Measurements from ENCODE around the gene MTOR. TPM values are rescaled to one million over a fixed set of nuclear protein-coding genes. Genes with fewer than 3 reads are reported as not detected.

Gene MTOR
- total RNA-seq, 1 donor from 2014 or later = 43.6 TPM

- H3K36me3 Mint-ChIP-seq (ENCODE audit: low read depth, unreplicated experiment) = peaks cover 19% of the 10 kb centered on the region
- Histone ChIP-seq H3K4me1 (ENCODE audit: insufficient read depth, low read length) (no peaks in the 10 kb centered on the region), H3K9ac (ENCODE audit: low read length) (no peak overlapping the region), H3K27ac (ENCODE audit: low read depth, low read length) (no peak overlapping the region), H2AFZ (ENCODE audit: low read depth, low read length) (no peak overlapping the region), H3K79me2 (ENCODE audit: insufficient read depth, low read length) (no peaks in the 10 kb centered on the region), H3K4me2 (ENCODE audit: low read length) (no peak overlapping the region), H3K36me3 (ENCODE audit: insufficient read depth, low read length) (peaks cover 22% of the 10 kb centered on the region), H3K27me3 (ENCODE audit: insufficient read depth, low read length) (no peaks in the 10 kb centered on the region), H4K20me1 (ENCODE audit: insufficient read depth, low read length) (no peaks in the 10 kb centered on the region), H3K9me3 (ENCODE audit: insufficient read depth, low read depth, low read length) (no peaks in the 10 kb centered on the region), H3K4me3 (ENCODE audit: insufficient read depth, low read depth, low read length) (no peak overlapping the region)
- H3K4me3 Mint-ChIP-seq (ENCODE audit: unreplicated experiment) = no peak overlapping the region
- no peaks in the 10 kb centered on the region for H3K9me3 Mint-ChIP-seq (ENCODE audit: unreplicated experiment)
- no peaks in the 10 kb centered on the region for H3K4me1 Mint-ChIP-seq (ENCODE audit: low read depth, unreplicated experiment)
- TF ChIP-seq EZH2 (IDR thresholded peaks at IDR 0.05; ENCODE audit: insufficient read depth, low read length) (no peak), CTCF (IDR thresholded peaks at IDR 0.05; ENCODE audit: insufficient read depth, low read depth, low read length) (no peak)
- no peak for FAIRE-seq
- no peak overlapping the region for H3K27ac Mint-ChIP-seq (ENCODE audit: unreplicated experiment)
- no peak for DNase-seq (ENCODE audit: low read depth)
- H3K27me3 Mint-ChIP-seq (ENCODE audit: low read depth, unreplicated experiment) = no peaks in the 10 kb centered on the region
Measured at GRCh38 chr1:11114966-11115365, 147.4 kb downstream of the MTOR start.

GRCh38 chr1:11109047-11109760 is 153.1 kb downstream of the MTOR start:
- no peaks in the 10 kb centered on the region for H3K9me3 Mint-ChIP-seq (ENCODE audit: unreplicated experiment)
- Histone ChIP-seq H3K27ac (ENCODE audit: low read depth, low read length) (no peak overlapping the region), H3K27me3 (ENCODE audit: insufficient read depth, low read length) (no peaks in the 10 kb centered on the region), H3K36me3 (ENCODE audit: insufficient read depth, low read length) (peaks cover 39% of the 10 kb centered on the region), H3K9ac (ENCODE audit: low read length) (no peak overlapping the region), H2AFZ (ENCODE audit: low read depth, low read length) (no peak overlapping the region), H3K4me3 (ENCODE audit: insufficient read depth, low read depth, low read length) (no peak overlapping the region), H3K4me2 (ENCODE audit: low read length) (no peak overlapping the region), H3K4me1 (ENCODE audit: insufficient read depth, low read length) (no peaks in the 10 kb centered on the region), H4K20me1 (ENCODE audit: insufficient read depth, low read length) (no peaks in the 10 kb centered on the region), H3K79me2 (ENCODE audit: insufficient read depth, low read length) (no peaks in the 10 kb centered on the region), H3K9me3 (ENCODE audit: insufficient read depth, low read depth, low read length) (no peaks in the 10 kb centered on the region)
- H3K27ac Mint-ChIP-seq (ENCODE audit: unreplicated experiment) = no peak overlapping the region
- no peaks in the 10 kb centered on the region for H3K4me1 Mint-ChIP-seq (ENCODE audit: low read depth, unreplicated experiment)
- no peak overlapping the region for H3K4me3 Mint-ChIP-seq (ENCODE audit: unreplicated experiment)
- no peak for TF ChIP-seq CTCF (IDR thresholded peaks at IDR 0.05; ENCODE audit: insufficient read depth, low read depth, low read length)
- no peak for TF ChIP-seq EZH2 (IDR thresholded peaks at IDR 0.05; ENCODE audit: insufficient read depth, low read length)
- DNase-seq (ENCODE audit: low read depth) (no peak), FAIRE-seq (no peak)
- peaks cover 20% of the 10 kb centered on the region for H3K36me3 Mint-ChIP-seq (ENCODE audit: low read depth, unreplicated experiment)
- no peaks in the 10 kb centered on the region for H3K27me3 Mint-ChIP-seq (ENCODE audit: low read depth, unreplicated experiment)

- no peak overlapping the region for H3K27ac ChIP-seq (ENCODE audit: low read depth, low read length)
- FAIRE-seq (no peak), DNase-seq (ENCODE audit: low read depth) (no peak)
- no peaks in the 10 kb centered on the region for H3K27me3 ChIP-seq (ENCODE audit: insufficient read depth, low read length)
- no peaks in the 10 kb centered on the region for H3K79me2 ChIP-seq (ENCODE audit: insufficient read depth, low read length)
- H3K4me3 Mint-ChIP-seq (ENCODE audit: unreplicated experiment) = no peak overlapping the region
- no peaks in the 10 kb centered on the region for H3K9me3 Mint-ChIP-seq (ENCODE audit: unreplicated experiment)
- peaks cover 35% of the 10 kb centered on the region for H3K36me3 ChIP-seq (ENCODE audit: insufficient read depth, low read length)
- H3K27ac Mint-ChIP-seq (ENCODE audit: unreplicated experiment) = no peak overlapping the region
- no peaks in the 10 kb centered on the region for H3K4me1 ChIP-seq (ENCODE audit: insufficient read depth, low read length)
- H4K20me1 ChIP-seq (ENCODE audit: insufficient read depth, low read length) = no peaks in the 10 kb centered on the region
- no peak for TF ChIP-seq CTCF (IDR thresholded peaks at IDR 0.05; ENCODE audit: insufficient read depth, low read depth, low read length)
- no peak for TF ChIP-seq EZH2 (IDR thresholded peaks at IDR 0.05; ENCODE audit: insufficient read depth, low read length)
- no peak overlapping the region for H3K4me2 ChIP-seq (ENCODE audit: low read length)
- no peaks in the 10 kb centered on the region for H3K27me3 Mint-ChIP-seq (ENCODE audit: low read depth, unreplicated experiment)
- H3K4me3 ChIP-seq (ENCODE audit: insufficient read depth, low read depth, low read length) = no peak overlapping the region
- no peak overlapping the region for H2AFZ ChIP-seq (ENCODE audit: low read depth, low read length)
- H3K9ac ChIP-seq (ENCODE audit: low read length) = no peak overlapping the region
- H3K9me3 ChIP-seq (ENCODE audit: insufficient read depth, low read depth, low read length) = no peaks in the 10 kb centered on the region
- H3K4me1 Mint-ChIP-seq (ENCODE audit: low read depth, unreplicated experiment) = no peaks in the 10 kb centered on the region
- H3K36me3 Mint-ChIP-seq (ENCODE audit: low read depth, unreplicated experiment) = peaks cover 17% of the 10 kb centered on the region
Measured at GRCh38 chr1:11107599-11107998, 154.8 kb downstream of the MTOR start.
